ENCODE results near the gene SLC6A9. TPM values are rescaled to one million over a fixed set of nuclear protein-coding genes. Genes with fewer than 3 reads are reported as not detected.

Gene SLC6A9
- total and polyA plus RNA-seq, 2 donors: 6.1 to 19.8 TPM

GRCh38 chr1:44040846-44041245 is 9.6 kb upstream of the SLC6A9 start:
- no peaks in the 10 kb centered on the region for H3K4me1 ChIP-seq (ENCODE audit: insufficient read depth)
- WGBS: 76% methylated on average over 4 of the region's 4 CpGs
- no peaks in the 10 kb centered on the region for H3K36me3 ChIP-seq (ENCODE audit: insufficient read depth)
- H3K4me3 ChIP-seq (ENCODE audit: low read depth, low read length): no peak overlapping the region
- no peak for DNase-seq (ENCODE audit: extremely low spot score)
- H3K27ac ChIP-seq (ENCODE audit: low read depth): no peak overlapping the region

GRCh38 chr1:44040418-44040817 is 9.2 kb upstream of the SLC6A9 start:
- no peak for DNase-seq (ENCODE audit: extremely low spot score)
- Histone ChIP-seq H3K36me3 (ENCODE audit: insufficient read depth) (no peaks in the 10 kb centered on the region), H3K4me1 (ENCODE audit: insufficient read depth) (no peaks in the 10 kb centered on the region), H3K27ac (ENCODE audit: low read depth) (no peak overlapping the region), H3K4me3 (ENCODE audit: low read depth, low read length) (no peak overlapping the region)
- 88% methylated on average over 2 of the region's 2 CpGs for WGBS

GRCh38 chr1:44038876-44039657 is 7.8 kb upstream of the SLC6A9 start:
- DNase-seq (ENCODE audit: extremely low spot score): no peak
- no peaks in the 10 kb centered on the region for H3K36me3 ChIP-seq (ENCODE audit: insufficient read depth)
- H3K4me1 ChIP-seq (ENCODE audit: insufficient read depth): no peaks in the 10 kb centered on the region
- no peak overlapping the region for H3K4me3 ChIP-seq (ENCODE audit: low read depth, low read length)
- H3K27ac ChIP-seq (ENCODE audit: low read depth): no peak overlapping the region
- WGBS: 88% methylated on average over 2 of the region's 2 CpGs

- Histone ChIP-seq H3K36me3 (ENCODE audit: insufficient read depth) (no peaks in the 10 kb centered on the region), H3K27ac (ENCODE audit: low read depth) (no peak overlapping the region), H3K4me1 (ENCODE audit: insufficient read depth) (no peaks in the 10 kb centered on the region), H3K4me3 (ENCODE audit: low read depth, low read length) (no peak overlapping the region)
- 75% methylated on average over 5 of the region's 5 CpGs for WGBS
- DNase-seq (ENCODE audit: extremely low spot score): no peak
Measured at GRCh38 chr1:44037154-44037553, 5.9 kb upstream of the SLC6A9 start.

GRCh38 chr1:44036409-44037139 is 5.3 kb upstream of the SLC6A9 start:
- no peak for DNase-seq (ENCODE audit: extremely low spot score)
- Histone ChIP-seq H3K4me3 (ENCODE audit: low read depth, low read length) (no peak overlapping the region), H3K27ac (ENCODE audit: low read depth) (no peak overlapping the region), H3K36me3 (ENCODE audit: insufficient read depth) (no peaks in the 10 kb centered on the region), H3K4me1 (ENCODE audit: insufficient read depth) (no peaks in the 10 kb centered on the region)
- WGBS: 9% methylated on average over 6 of the region's 6 CpGs

- no peak overlapping the region for H3K4me3 ChIP-seq (ENCODE audit: low read depth, low read length)
- 32% methylated on average over 8 of the region's 8 CpGs for WGBS
- no peaks in the 10 kb centered on the region for H3K4me1 ChIP-seq (ENCODE audit: insufficient read depth)
- no peak overlapping the region for H3K27ac ChIP-seq (ENCODE audit: low read depth)
- DNase-seq (ENCODE audit: extremely low spot score): no peak
- H3K36me3 ChIP-seq (ENCODE audit: insufficient read depth): no peaks in the 10 kb centered on the region
Measured at GRCh38 chr1:44035726-44036408, 4.6 kb upstream of the SLC6A9 start.

- H3K27ac ChIP-seq (ENCODE audit: low read depth): no peak overlapping the region
- WGBS: 71% methylated on average over 11 of the region's 11 CpGs
- no peaks in the 10 kb centered on the region for H3K4me1 ChIP-seq (ENCODE audit: insufficient read depth)
- DNase-seq (ENCODE audit: extremely low spot score): no peak
- H3K4me3 ChIP-seq (ENCODE audit: low read depth, low read length): no peak overlapping the region
- no peaks in the 10 kb centered on the region for H3K36me3 ChIP-seq (ENCODE audit: insufficient read depth)
Measured at GRCh38 chr1:44034976-44035716, 3.9 kb upstream of the SLC6A9 start.

- 96% methylated on average over 4 of the region's 4 CpGs for WGBS
- Histone ChIP-seq H3K4me1 (ENCODE audit: insufficient read depth) (peaks cover under 1% of the 10 kb centered on the region), H3K4me3 (ENCODE audit: low read depth, low read length) (no peak overlapping the region), H3K27ac (ENCODE audit: low read depth) (no peak overlapping the region), H3K36me3 (ENCODE audit: insufficient read depth) (no peaks in the 10 kb centered on the region)
- no peak for DNase-seq (ENCODE audit: extremely low spot score)
Measured at GRCh38 chr1:44034423-44034822, 3.2 kb upstream of the SLC6A9 start.

GRCh38 chr1:44033756-44034155 is 2.5 kb upstream of the SLC6A9 start:
- Histone ChIP-seq H3K36me3 (ENCODE audit: insufficient read depth) (no peaks in the 10 kb centered on the region), H3K27ac (ENCODE audit: low read depth) (no peak overlapping the region), H3K4me1 (ENCODE audit: insufficient read depth) (peaks cover 3% of the 10 kb centered on the region), H3K4me3 (ENCODE audit: low read depth, low read length) (no peak overlapping the region)
- no peak for DNase-seq (ENCODE audit: extremely low spot score)
- WGBS: 54% methylated on average over 8 of the region's 8 CpGs

- H3K36me3 ChIP-seq (ENCODE audit: insufficient read depth): no peaks in the 10 kb centered on the region
- no peak overlapping the region for H3K27ac ChIP-seq (ENCODE audit: low read depth)
- H3K4me3 ChIP-seq (ENCODE audit: low read depth, low read length): no peak overlapping the region
- H3K4me1 ChIP-seq (ENCODE audit: insufficient read depth): peaks cover 3% of the 10 kb centered on the region
- DNase-seq (ENCODE audit: extremely low spot score): no peak
- WGBS: 80% methylated on average over 8 of the region's 8 CpGs
Measured at GRCh38 chr1:44033041-44033575, 1.8 kb upstream of the SLC6A9 start.

- Histone ChIP-seq H3K36me3 (ENCODE audit: insufficient read depth) (no peaks in the 10 kb centered on the region), H3K4me3 (ENCODE audit: low read depth, low read length) (no peak overlapping the region), H3K27ac (ENCODE audit: low read depth) (no peak overlapping the region), H3K4me1 (ENCODE audit: insufficient read depth) (peaks cover 3% of the 10 kb centered on the region)
- WGBS: 41% methylated on average over 6 of the region's 6 CpGs
- DNase-seq (ENCODE audit: extremely low spot score): no peak
Measured at GRCh38 chr1:44032170-44032790, 1.0 kb upstream of the SLC6A9 start.

GRCh38 chr1:44030605-44031251 is 534 bp downstream of the SLC6A9 start:
- Histone ChIP-seq H3K4me3 (ENCODE audit: low read depth, low read length) (peak overlapping the region; percentile 72), H3K27ac (ENCODE audit: low read depth) (peak overlapping the region; percentile 40), H3K36me3 (ENCODE audit: insufficient read depth) (no peaks in the 10 kb centered on the region), H3K4me1 (ENCODE audit: insufficient read depth) (peaks cover 3% of the 10 kb centered on the region)
- WGBS: under 1% methylated on average over 66 of the region's 66 CpGs
- DNase-seq (ENCODE audit: extremely low spot score): no peak

Data from urinary bladder (tissue), 4 donors.